Gastrocnemius medialis (tissue), 4 donors: ENCODE measurements around the gene GAPDH.

ENCODE experiments used
- POLR2A ChIP-seq, 2 donors: fragments of 450-650 bp; IDR thresholded peaks; one replicate each; pipeline ENCODE4 v1.6.1; 2017; ENCODE audit warnings: antibody characterized with exemption in 2 of 2, mild to moderate bottlenecking in 2 of 2, moderate library complexity in 2 of 2
- TF ChIP-seq, protein P1 (sequence below), 5 experiments: fragments of 450-650 bp in 3 of 5; fragments of 200-600 bp in 2 of 5; sonication (generic) in 2 of 5; IDR thresholded peaks in 4 of 5; conservative IDR thresholded peaks in 1 of 5; 1 replicate in 4 of 5; 2 replicates in 1 of 5; pipeline ENCODE4 v1.5.1; 2016 to 2019; ENCODE audit warnings: antibody characterized with exemption in 5 of 5, mild to moderate bottlenecking in 3 of 5, moderate library complexity in 3 of 5

DNA sequence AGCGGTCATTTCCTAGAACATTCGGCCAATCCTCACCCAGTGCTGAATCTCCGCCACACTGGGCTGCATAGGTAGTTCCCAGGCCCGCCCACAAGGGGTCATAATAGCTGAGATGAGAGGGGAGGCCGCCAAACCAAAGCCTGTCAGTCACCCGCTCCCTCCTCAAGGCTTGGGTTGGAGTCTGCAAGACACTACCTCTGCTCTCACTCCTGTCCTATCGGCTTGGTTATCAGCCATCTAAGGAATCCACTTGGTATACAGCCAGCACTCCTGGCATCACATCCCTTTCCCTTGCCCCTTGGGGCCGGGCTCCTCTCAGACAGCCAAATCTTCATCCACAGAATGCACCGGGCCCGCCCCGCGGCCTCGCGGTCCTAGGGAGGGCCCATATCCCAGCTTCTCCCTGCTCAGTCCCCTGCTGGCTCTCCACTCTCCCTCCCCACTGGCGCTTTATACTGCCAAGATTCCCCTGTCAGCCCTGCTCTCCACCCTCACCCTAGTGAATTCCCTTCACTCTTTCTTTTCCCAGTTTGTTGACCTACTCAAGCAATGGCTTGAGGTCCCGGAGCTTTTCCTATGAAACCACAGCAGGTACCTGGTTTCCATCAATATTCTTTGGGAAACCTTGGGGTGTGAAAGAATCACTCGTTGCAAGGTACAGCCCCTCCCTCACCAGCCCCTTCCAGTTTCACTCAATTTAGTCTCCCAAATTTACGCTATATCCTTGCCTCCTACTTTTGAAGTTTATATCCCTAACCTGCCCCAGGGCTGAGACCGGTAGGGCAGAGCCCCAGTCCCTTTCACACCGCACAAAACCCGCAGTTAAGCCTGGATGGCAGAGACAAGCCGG, 20.1 kb downstream of the GAPDH start:
- TF ChIP-seq, protein P1, sequence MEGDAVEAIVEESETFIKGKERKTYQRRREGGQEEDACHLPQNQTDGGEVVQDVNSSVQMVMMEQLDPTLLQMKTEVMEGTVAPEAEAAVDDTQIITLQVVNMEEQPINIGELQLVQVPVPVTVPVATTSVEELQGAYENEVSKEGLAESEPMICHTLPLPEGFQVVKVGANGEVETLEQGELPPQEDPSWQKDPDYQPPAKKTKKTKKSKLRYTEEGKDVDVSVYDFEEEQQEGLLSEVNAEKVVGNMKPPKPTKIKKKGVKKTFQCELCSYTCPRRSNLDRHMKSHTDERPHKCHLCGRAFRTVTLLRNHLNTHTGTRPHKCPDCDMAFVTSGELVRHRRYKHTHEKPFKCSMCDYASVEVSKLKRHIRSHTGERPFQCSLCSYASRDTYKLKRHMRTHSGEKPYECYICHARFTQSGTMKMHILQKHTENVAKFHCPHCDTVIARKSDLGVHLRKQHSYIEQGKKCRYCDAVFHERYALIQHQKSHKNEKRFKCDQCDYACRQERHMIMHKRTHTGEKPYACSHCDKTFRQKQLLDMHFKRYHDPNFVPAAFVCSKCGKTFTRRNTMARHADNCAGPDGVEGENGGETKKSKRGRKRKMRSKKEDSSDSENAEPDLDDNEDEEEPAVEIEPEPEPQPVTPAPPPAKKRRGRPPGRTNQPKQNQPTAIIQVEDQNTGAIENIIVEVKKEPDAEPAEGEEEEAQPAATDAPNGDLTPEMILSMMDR (IDR thresholded peaks at IDR 0.05 in 4 of 5, conservative IDR thresholded peaks at IDR 0.05 in 1 of 5): peak in 4 of 5 experiments; percentile 64 to 70 (median 68)
- no peak for TF ChIP-seq POLR2A (IDR thresholded peaks at IDR 0.05)
